Thoracic aorta (tissue), 2 donors: ENCODE results near the gene PKP1. TPM values are rescaled to one million over a fixed set of nuclear protein-coding genes. Genes with fewer than 3 reads are reported as not detected.

ENCODE experiments used
- ATAC-seq: fragments of 150-250 bp; one replicate; pipeline ENCODE4 v1.8.0; 2017; ENCODE audit warnings: low read depth; ENCODE audit not compliant: insufficient number of reproducible peaks, low FRiP score
- DNase-seq: peaks from one replicate; pipeline ENCODE4 v3.0.0-alpha.2; 2020; ENCODE audit warnings: low spot score
- H3K27ac ChIP-seq, 2 donors: fragments of 200-600 bp; sonication (generic); 1 replicate in 1 of 2; 2 replicates in 1 of 2; pipeline ENCODE4 v1.5.1; 2016; ENCODE audit warnings: mild to moderate bottlenecking in 2 of 2, moderate library complexity in 2 of 2
- H3K27me3 ChIP-seq: fragments of 200-600 bp; sonication (generic); replicated peaks from 2 replicates; pipeline ENCODE4 v1.6.0; 2016; ENCODE audit warnings: mild to moderate bottlenecking; ENCODE audit not compliant: insufficient read depth
- H3K36me3 ChIP-seq: fragments of 200-600 bp; sonication (generic); one replicate; pipeline ENCODE4 v1.5.1; 2016
- H3K4me1 ChIP-seq, 2 donors: fragments of 200-600 bp; sonication (generic); 1 replicate in 1 of 2; 2 replicates in 1 of 2; pipeline versions ENCODE4 v1.5.1 to v1.6.0; 2016; ENCODE audit warnings: low read depth in 2 of 2, mild to moderate bottlenecking in 1 of 2; ENCODE audit not compliant: control insufficient read depth in 1 of 2
- H3K4me3 ChIP-seq: fragments of 200-600 bp; sonication (generic); 2 replicates; pipeline ENCODE4 v1.5.1; 2016; ENCODE audit warnings: mild to moderate bottlenecking
- H3K9me3 ChIP-seq: fragments of 200-600 bp; sonication (generic); 2 replicates; pipeline ENCODE4 v1.5.1; 2016
- CTCF ChIP-seq: fragments of 200-600 bp; sonication (generic); IDR thresholded peaks from one replicate; pipeline ENCODE4 v1.5.1; 2019; ENCODE audit warnings: antibody characterized with exemption
- total RNA-seq, 2 donors: library from RNA; depleted of rRNA; stranded (reverse); fragments of >200 nt; gene quantifications; one replicate each; pipeline versions ENCODE4 v1.1.0 to v1.2.3, GENCODE V29; 2016

PKP1 gene
- total RNA-seq, 2 donors from 2014 or later = 0.54 TPM; not detected in 1

- ATAC-seq (no peak), DNase-seq (no peak)
- no peak overlapping the region for H3K27ac ChIP-seq
- no peak for TF ChIP-seq CTCF
- no peaks in the 10 kb centered on the region for H3K27me3 ChIP-seq
- no peaks in the 10 kb centered on the region for H3K36me3 ChIP-seq
- H3K4me1 ChIP-seq = no peaks in the 10 kb centered on the region
- H3K9me3 ChIP-seq = no peaks in the 10 kb centered on the region
- H3K4me3 ChIP-seq = no peak overlapping the region
Observed at GRCh38 chr1:201346987-201347386, 63.7 kb downstream of the PKP1 start.

GRCh38 chr1:201347498-201348210, 64.3 kb downstream of the PKP1 start:
- Histone ChIP-seq H3K27ac (no peak overlapping the region), H3K27me3 (no peaks in the 10 kb centered on the region), H3K4me1 (no peaks in the 10 kb centered on the region), H3K4me3 (no peak overlapping the region), H3K9me3 (no peaks in the 10 kb centered on the region), H3K36me3 (no peaks in the 10 kb centered on the region)
- no peak for ATAC-seq
- TF ChIP-seq CTCF = no peak
- no peak for DNase-seq

DNA sequence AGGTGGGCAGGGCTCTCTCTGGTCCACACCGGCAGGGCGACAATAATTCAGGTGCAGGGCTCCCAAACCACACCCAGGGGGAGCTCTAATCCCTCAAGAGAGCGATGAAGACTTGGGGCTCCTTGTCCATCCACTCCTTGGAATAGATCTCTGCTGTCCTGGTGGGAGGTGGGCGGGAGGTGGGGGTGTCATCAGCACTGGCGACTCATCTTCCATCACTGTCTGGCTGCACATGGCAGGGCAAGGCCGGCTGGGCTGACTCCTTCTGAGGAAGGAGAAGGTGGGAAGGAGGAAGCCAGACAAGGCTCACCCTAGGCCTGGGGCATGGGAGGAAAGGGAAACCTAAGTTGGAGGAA, 64.9 kb downstream of the PKP1 start:
- ATAC-seq (no peak), DNase-seq (no peak)
- no peak overlapping the region for H3K27ac ChIP-seq
- no peaks in the 10 kb centered on the region for H3K27me3 ChIP-seq
- H3K4me3 ChIP-seq = no peak overlapping the region
- TF ChIP-seq CTCF = peak; percentile 23
- no peaks in the 10 kb centered on the region for H3K36me3 ChIP-seq
- no peaks in the 10 kb centered on the region for H3K9me3 ChIP-seq
- H3K4me1 ChIP-seq = no peaks in the 10 kb centered on the region

DNA sequence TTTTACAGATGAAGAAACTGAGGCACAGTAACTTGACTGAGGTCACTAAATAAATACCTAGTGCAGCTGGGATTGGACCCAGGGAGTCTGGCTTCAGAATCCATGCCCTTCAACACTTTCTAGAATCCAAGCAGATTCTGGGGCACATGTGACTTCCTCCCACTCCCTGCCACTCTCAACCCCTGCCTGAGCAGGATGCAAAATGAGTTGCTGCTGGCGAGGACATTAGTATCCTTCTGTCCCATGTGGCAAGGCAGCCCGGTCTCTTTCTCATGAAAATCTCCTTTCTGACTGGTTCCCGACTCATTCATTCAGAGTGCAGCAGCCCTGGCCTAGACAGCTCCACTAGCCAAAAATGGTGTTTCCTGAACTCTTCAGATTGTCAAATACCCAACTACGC, 65.8 kb downstream of the PKP1 start:
- DNase-seq = no peak
- H3K27ac ChIP-seq = no peak overlapping the region
- no peak overlapping the region for H3K4me3 ChIP-seq
- H3K27me3 ChIP-seq = no peaks in the 10 kb centered on the region
- no peaks in the 10 kb centered on the region for H3K9me3 ChIP-seq
- ATAC-seq = no peak
- no peaks in the 10 kb centered on the region for H3K36me3 ChIP-seq
- no peak for TF ChIP-seq CTCF
- H3K4me1 ChIP-seq = no peaks in the 10 kb centered on the region

GRCh38 chr1:201350361-201350725, 67.0 kb downstream of the PKP1 start:
- Histone ChIP-seq H3K4me3 (no peak overlapping the region), H3K36me3 (no peaks in the 10 kb centered on the region), H3K9me3 (no peaks in the 10 kb centered on the region), H3K4me1 (no peaks in the 10 kb centered on the region), H3K27ac (no peak overlapping the region), H3K27me3 (no peaks in the 10 kb centered on the region)
- no peak for TF ChIP-seq CTCF
- DNase-seq (no peak), ATAC-seq (no peak)
